ENCODE results near the gene FOXD2. TPM values are rescaled to one million over a fixed set of nuclear protein-coding genes. Genes with fewer than 3 reads are reported as not detected.

The FOXD2 gene
- total RNA-seq, 1 donor from 2014 or later: not detected

GRCh38 chr1:47469910-47470309 is 32.1 kb downstream of the FOXD2 start:
- DNase-seq: no peak
- Histone ChIP-seq H3K27ac (replicated peaks) (no peak overlapping the region), H3K27me3 (ENCODE audit: low read depth) (peaks cover 96% of the 10 kb centered on the region), H3K4me1 (no peaks in the 10 kb centered on the region), H3K4me3 (no peak overlapping the region), H3K36me3 (no peaks in the 10 kb centered on the region), H3K9me3 (replicated peaks) (no peaks in the 10 kb centered on the region)
- intact Hi-C loops (cut with micrococcal nuclease): no loop called here
- TF ChIP-seq, protein P1, sequence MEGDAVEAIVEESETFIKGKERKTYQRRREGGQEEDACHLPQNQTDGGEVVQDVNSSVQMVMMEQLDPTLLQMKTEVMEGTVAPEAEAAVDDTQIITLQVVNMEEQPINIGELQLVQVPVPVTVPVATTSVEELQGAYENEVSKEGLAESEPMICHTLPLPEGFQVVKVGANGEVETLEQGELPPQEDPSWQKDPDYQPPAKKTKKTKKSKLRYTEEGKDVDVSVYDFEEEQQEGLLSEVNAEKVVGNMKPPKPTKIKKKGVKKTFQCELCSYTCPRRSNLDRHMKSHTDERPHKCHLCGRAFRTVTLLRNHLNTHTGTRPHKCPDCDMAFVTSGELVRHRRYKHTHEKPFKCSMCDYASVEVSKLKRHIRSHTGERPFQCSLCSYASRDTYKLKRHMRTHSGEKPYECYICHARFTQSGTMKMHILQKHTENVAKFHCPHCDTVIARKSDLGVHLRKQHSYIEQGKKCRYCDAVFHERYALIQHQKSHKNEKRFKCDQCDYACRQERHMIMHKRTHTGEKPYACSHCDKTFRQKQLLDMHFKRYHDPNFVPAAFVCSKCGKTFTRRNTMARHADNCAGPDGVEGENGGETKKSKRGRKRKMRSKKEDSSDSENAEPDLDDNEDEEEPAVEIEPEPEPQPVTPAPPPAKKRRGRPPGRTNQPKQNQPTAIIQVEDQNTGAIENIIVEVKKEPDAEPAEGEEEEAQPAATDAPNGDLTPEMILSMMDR (IDR thresholded peaks at IDR 0.05; ENCODE audit: borderline replicate concordance): no peak

GRCh38 chr1:47471163-47471562 is 33.3 kb downstream of the FOXD2 start:
- no peaks in the 10 kb centered on the region for H3K9me3 ChIP-seq (replicated peaks)
- intact Hi-C loops (cut with micrococcal nuclease): no loop called here
- H3K4me3 ChIP-seq: no peak overlapping the region
- peaks cover 95% of the 10 kb centered on the region for H3K27me3 ChIP-seq (ENCODE audit: low read depth)
- no peak overlapping the region for H3K27ac ChIP-seq (replicated peaks)
- no peak for DNase-seq
- no peaks in the 10 kb centered on the region for H3K36me3 ChIP-seq
- TF ChIP-seq, protein P1 (IDR thresholded peaks at IDR 0.05; ENCODE audit: borderline replicate concordance): no peak
- no peaks in the 10 kb centered on the region for H3K4me1 ChIP-seq

GRCh38 chr1:47474278-47475193 is 36.7 kb downstream of the FOXD2 start:
- Histone ChIP-seq H3K4me3 (no peak overlapping the region), H3K36me3 (no peaks in the 10 kb centered on the region), H3K9me3 (replicated peaks) (peaks cover 4% of the 10 kb centered on the region), H3K27ac (replicated peaks) (no peak overlapping the region), H3K27me3 (ENCODE audit: low read depth) (peaks cover 84% of the 10 kb centered on the region), H3K4me1 (no peaks in the 10 kb centered on the region)
- TF ChIP-seq, protein P1 (IDR thresholded peaks at IDR 0.05; ENCODE audit: borderline replicate concordance): no peak
- intact Hi-C loops (cut with micrococcal nuclease): no loop called here
- no peak for DNase-seq

DNA sequence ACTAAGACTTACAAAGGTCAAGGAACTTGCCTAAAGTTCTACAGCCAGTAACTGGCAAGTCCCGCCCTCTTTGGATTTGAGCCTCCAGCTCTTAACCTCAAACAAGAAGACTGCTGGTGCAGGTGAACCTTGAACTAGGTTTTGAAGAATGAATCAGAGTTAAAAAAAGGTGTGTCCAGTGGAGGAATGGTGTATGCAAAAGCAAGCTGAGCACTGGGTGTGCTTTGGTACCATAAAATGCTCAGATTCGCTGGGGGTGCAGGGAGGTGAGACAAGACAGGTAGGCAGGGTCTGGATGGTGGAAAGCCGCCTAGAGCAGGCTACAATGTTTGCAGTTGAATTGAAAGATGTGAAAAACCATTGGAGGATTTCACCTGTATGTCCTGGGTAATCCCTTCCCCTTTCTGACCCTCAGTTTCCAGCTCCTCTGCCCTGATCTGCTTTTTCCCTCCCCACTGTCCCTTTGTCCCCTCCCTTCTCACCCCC is 39.8 kb downstream of the FOXD2 start:
- peaks cover 85% of the 10 kb centered on the region for H3K27me3 ChIP-seq (ENCODE audit: low read depth)
- H3K36me3 ChIP-seq: no peaks in the 10 kb centered on the region
- H3K4me3 ChIP-seq: no peak overlapping the region
- TF ChIP-seq, protein P1 (IDR thresholded peaks at IDR 0.05; ENCODE audit: borderline replicate concordance): no peak
- H3K4me1 ChIP-seq: no peaks in the 10 kb centered on the region
- intact Hi-C loops (cut with micrococcal nuclease): no loop called here
- peaks cover 4% of the 10 kb centered on the region for H3K9me3 ChIP-seq (replicated peaks)
- no peak for DNase-seq
- no peak overlapping the region for H3K27ac ChIP-seq (replicated peaks)

DNA sequence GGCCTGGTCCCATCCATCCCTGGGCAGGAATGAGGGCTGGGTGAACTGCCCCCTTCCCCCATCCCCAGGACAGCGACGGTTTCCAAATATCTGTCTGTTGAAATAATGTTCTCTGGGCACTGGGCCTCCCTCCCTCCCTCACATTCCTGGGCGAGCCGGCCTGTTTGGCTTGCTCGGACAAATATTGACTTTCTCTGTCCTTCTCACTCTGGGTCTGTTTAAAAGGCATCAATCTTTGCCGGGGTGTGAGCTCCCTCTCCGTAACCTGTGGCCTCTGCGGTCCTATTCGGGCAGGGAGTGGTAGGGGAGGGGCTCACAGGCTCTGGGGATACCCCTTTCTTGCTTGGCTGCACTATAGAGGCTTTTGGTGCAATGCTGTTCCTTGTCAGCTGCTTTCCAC is 40.2 kb downstream of the FOXD2 start:
- no peak overlapping the region for H3K4me3 ChIP-seq
- intact Hi-C loops (cut with micrococcal nuclease): no loop called here
- H3K36me3 ChIP-seq: no peaks in the 10 kb centered on the region
- TF ChIP-seq, protein P1 (IDR thresholded peaks at IDR 0.05; ENCODE audit: borderline replicate concordance): no peak
- DNase-seq: no peak
- H3K9me3 ChIP-seq (replicated peaks): peaks cover 4% of the 10 kb centered on the region
- H3K27me3 ChIP-seq (ENCODE audit: low read depth): peaks cover 86% of the 10 kb centered on the region
- H3K4me1 ChIP-seq: no peaks in the 10 kb centered on the region
- H3K27ac ChIP-seq (replicated peaks): no peak overlapping the region
